ENCODE data around the gene CEP131.

Gene CEP131

GRCh38 chr17:81186203-81186602, 36.6 kb downstream of the CEP131 start:
- DNase-seq: no peak

GRCh38 chr17:81184555-81184954, 38.2 kb downstream of the CEP131 start:
- no peak for DNase-seq

DNA sequence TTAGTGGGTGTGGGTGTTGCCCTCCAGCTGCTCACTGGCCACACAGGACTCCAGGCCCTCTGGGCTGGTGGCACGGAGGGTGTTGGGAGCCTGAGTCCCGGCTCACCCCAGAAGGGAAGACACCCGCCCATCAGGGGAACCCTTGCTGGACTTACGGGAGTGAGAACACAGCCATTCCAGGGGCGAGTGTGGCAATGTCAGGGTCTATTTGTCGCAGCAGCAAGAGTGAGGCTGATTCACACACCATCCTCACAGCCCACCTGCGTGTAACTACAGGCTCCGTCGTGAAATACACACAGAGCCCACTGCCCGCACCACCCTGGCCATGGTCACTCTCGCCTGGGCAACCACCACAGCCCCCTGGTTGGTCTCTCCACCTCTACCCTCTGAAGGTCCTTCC, 39.0 kb downstream of the CEP131 start:
- DNase-seq: no peak

- DNase-seq: no peak
These were observed 39.4 kb downstream of the CEP131 start for GRCh38 chr17:81183316-81183715.

GRCh38 chr17:81182596-81182995, 40.2 kb downstream of the CEP131 start:
- no peak for DNase-seq

GRCh38 chr17:81181811-81182185, 41.0 kb downstream of the CEP131 start:
- no peak for DNase-seq

DNA sequence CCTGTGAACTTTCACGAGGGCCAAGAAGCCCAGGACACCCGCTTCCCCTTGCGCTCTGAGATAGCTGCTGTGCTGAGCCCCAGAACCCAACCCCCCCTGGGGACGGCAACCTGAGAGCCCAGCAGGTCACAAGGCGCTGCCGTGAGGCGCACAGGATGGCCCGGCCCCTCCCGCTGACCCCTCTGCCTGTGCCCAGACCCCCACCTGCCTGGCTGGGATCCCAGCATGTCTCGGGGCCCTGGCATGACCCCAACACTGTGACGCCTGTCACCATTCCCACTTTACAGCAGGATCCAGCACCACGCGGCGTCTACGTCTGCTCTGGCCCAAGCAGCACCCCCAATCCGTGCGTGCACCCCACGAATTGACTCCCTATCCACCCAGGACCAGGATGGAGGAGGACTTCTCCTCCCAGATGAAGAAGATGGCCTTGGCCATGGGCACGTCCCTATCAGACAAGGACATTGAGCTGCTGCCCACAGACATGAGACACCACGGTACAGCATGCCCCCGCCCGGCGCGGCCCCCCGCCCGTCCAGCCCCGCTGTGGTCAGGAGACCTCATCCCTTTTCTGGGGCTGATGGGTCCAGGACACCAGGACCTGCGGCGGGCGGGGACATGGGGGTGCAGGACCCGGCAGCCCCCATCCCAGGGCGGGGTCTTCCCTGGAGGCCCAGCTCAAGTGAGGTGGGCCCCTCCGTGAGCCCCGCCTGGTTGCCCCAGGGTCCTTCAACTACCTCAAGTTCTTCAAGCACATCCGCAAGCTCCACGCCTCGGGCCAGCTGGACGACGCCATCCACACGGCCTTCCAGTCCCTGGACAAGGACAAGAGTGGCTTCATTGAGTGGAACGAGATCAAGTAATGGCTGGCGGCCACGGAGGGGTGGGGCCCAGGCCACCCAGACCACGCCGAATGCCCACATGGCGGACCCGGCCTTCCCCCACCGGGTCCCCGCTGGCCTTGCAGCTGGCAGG, 41.6 kb downstream of the CEP131 start:
- no peak for DNase-seq

DNA sequence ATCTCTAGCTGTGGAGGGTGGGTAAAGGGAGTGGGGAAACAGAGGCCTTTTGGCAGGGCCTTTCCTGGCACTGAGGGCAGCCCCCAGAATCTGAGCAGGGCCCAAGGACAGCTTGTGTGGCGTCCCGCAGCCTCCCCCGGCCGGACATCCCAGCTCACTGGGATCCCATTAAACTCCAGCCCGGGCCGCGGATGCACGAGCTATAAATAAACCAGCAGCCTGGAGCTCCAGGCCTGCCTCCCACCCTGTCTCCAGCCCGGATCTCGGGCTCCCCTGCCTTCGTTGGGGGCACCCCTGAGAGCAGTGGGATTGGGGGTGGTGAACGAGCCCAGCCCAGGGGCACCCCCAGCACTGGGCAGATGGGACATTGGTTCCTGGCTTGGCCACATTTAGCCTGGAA, 42.9 kb downstream of the CEP131 start:
- DNase-seq: no peak

- no peak for DNase-seq
These were observed 43.5 kb downstream of the CEP131 start for GRCh38 chr17:81179220-81179619.

DNA sequence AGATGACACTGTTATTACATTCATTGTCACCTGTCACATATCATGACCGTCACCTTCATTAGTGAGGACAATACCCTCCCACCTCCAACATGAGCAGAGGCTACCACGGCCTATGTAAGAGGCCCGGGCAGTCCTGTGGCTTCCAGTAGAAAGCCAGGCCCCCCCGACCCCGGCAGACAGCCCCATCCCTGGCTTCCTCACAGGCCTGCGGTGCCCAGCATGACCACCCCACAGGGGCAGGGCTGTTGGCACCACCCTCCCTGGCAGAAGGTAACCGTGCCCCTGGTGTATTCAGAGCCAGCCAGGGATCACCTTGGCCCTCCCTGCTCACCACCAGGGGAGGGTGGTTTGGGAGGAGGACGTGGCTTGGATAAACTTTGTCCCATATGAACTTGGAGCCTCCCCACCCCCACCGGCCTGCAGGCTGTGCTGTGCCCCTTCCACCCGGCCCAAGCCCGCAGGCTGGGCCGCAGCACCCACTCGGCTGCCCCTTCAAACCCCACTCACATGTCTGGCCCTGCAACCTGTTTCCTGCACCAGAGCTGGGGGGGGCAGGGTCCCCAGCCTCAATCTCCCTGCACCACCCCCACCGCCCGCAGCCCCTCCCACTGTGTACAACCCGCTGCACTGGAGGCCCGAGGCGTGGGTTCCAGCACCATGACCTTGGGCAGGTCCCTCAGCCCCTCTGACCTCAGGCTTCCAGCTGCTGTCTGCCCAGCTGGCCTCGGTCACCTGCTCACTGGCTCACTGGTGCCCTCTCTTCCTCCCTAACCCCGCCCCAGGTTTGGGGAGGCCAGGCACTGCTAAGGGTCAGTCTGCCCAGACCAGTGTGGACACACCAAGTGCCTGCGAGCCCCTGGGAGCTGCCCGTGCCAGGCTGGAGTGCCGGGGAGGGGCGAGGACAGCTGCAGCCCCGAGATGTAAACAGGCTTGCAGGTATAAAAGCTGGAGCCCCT, 44.4 kb downstream of the CEP131 start:
- no peak for DNase-seq

DNA sequence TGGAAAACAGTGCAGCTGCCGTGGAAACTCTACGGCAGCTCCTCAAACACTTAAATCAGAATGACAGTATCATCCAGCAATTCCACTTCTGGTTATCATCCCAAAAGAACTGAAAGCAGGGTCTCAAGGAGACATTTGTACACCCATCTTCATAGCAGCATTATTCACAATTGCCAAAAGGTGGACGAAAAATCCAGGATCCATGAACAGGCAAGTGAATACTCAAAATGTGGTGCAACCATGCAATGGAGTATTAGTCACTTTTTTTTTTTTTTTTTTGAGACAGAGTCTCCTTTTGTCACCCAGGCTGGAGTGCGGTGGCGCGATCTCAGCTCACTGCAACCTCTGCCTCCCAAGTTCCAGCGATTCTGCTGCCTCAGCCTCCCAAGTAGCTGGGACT, 46.1 kb downstream of the CEP131 start:
- no peak for DNase-seq

DNA sequence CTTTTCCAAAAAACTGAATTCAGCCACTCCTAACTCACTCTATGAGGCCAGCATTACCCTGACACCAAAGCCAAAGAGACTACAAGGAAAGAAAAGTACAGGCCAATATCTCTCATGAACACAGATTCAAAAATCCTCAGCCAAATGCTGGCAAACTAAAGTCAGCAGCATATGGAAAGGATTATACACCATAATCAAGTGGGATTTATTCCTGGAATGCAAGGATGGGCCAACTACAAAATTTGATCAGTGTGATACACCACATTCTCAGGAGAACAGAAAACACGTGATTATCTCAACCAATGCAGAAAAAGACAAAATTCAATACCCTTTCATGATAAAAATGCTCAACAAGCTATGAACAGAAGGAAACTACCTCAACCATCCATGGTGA, 49.0 kb downstream of the CEP131 start:
- DNase-seq: no peak

DNA sequence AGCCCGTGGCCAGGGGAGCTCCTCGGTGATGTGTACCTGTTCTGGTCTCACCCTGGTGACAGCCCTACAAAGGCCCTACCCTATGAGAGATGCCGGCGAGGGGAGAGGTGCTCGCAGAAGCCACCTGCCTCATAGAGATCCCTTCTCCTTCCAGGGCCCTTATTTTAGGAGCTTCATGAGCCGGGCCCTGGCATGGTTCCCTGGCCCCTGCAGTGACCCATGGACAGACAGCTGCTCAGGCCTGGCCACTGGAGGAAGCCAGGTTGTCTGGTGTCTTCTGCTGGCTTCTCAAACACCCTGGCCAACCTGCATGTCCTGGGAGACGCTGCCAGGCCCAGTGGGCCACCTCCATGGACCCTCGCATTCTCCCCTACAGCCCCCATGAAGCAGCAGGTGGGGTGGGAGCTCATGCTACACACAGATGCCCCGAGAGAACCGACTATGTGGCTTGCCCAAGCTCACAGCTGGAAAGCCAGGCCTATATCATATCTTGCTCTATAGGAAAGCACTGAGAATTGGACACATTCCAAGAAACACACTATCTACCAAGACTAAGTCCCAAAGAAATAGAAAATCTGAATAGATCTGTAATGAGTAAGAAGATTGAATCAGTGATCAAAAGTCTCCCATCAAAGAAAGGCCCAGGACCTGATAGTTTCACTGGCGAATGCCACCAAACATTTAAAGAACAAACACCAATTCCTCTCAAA, 49.6 kb downstream of the CEP131 start:
- no peak for DNase-seq

GRCh38 chr17:81171941-81172340, 50.8 kb downstream of the CEP131 start:
- no peak for DNase-seq

- DNase-seq: no peak
These were observed 51.9 kb downstream of the CEP131 start for GRCh38 chr17:81170727-81171494.

- no peak for DNase-seq
These were observed 52.9 kb downstream of the CEP131 start for GRCh38 chr17:81169870-81170309.

- no peak for DNase-seq
These were observed 55.1 kb downstream of the CEP131 start for GRCh38 chr17:81167638-81168037.

GRCh38 chr17:81167194-81167524, 55.6 kb downstream of the CEP131 start:
- DNase-seq: no peak

DNA sequence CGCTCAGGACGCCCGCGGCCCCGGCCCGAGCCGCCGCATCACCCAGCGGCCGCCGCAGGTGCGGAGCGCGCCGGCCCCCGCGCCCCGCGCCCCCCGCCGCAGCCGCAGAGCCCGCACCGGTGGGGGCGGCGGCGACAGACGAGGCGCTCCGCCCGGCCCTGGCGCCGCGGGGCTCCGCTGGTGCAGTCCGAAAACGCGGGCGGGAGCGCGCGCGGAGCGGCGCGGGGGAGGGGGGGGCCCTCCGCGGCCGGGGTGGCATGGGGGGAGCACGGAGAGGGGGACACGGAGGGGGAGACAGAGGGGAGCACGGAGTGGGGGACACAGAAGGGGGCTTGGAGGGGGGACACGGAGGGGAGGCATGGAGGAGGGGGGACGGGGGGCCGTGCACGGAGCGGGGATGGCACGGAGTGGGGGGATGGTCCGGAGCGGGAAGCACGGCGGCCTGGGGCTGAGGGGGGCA, 56.7 kb downstream of the CEP131 start, which contains the start of gene AATK:
TSS of gene AATK (minus strand) at position 189 of the 460 bp plus-strand sequence. CDS start 229 bp downstream, outside the sequence.
- DNase-seq: peak in 2 of 14 donors; percentile 26 to 40

GRCh38 chr17:81165246-81166032, 57.3 kb downstream of the CEP131 start, which contains the start of gene PVALEF:
Gene PVALEF (plus strand): TSS chr17:81165507. CDS start chr17:81181227, 15,720 bp downstream.
- DNase-seq: peak in 9 of 14 donors; percentile 35 to 84 (median 68)
